ENCODE data around the gene NDUFB2. TPM values are rescaled to one million over a fixed set of nuclear protein-coding genes. Genes with fewer than 3 reads are reported as not detected.

The NDUFB2 gene
- total and polyA plus RNA-seq, 2 of the 13 experiments (the other 11 are each of a cell fraction or from before 2014, with no cell fraction given) = 206 to 221 TPM

GRCh38 chr7:140646931-140647647 is 49.4 kb upstream of the NDUFB2 start (continued):
- TF ChIP-seq ATF4 (CRISPR knock-in tag; IDR thresholded peaks at IDR 0.05) = no peak
- no peak for TF ChIP-seq SIX1 (CRISPR knock-in tag; IDR thresholded peaks at IDR 0.05; ENCODE audit: borderline replicate concordance)
- no peak for TF ChIP-seq HOMEZ (CRISPR knock-in tag; IDR thresholded peaks at IDR 0.05; ENCODE audit: low read depth)
- no peak for TF ChIP-seq NCOA5 (CRISPR knock-in tag; IDR thresholded peaks at IDR 0.05)
- TF ChIP-seq STAG1 (CRISPR knock-in tag; IDR thresholded peaks at IDR 0.05) = peak; percentile 49
- TF ChIP-seq, protein P1, sequence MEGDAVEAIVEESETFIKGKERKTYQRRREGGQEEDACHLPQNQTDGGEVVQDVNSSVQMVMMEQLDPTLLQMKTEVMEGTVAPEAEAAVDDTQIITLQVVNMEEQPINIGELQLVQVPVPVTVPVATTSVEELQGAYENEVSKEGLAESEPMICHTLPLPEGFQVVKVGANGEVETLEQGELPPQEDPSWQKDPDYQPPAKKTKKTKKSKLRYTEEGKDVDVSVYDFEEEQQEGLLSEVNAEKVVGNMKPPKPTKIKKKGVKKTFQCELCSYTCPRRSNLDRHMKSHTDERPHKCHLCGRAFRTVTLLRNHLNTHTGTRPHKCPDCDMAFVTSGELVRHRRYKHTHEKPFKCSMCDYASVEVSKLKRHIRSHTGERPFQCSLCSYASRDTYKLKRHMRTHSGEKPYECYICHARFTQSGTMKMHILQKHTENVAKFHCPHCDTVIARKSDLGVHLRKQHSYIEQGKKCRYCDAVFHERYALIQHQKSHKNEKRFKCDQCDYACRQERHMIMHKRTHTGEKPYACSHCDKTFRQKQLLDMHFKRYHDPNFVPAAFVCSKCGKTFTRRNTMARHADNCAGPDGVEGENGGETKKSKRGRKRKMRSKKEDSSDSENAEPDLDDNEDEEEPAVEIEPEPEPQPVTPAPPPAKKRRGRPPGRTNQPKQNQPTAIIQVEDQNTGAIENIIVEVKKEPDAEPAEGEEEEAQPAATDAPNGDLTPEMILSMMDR (CRISPR knock-in tag; IDR thresholded peaks at IDR 0.05) = peak; percentile 64
- no peak for TF ChIP-seq ZNF768 (CRISPR knock-in tag; IDR thresholded peaks at IDR 0.05)
- no peak for TF ChIP-seq ZNF883 (CRISPR knock-in tag; IDR thresholded peaks at IDR 0.05; ENCODE audit: not compliant biosample characterization)
- TF ChIP-seq TAF15 (IDR thresholded peaks at IDR 0.05; ENCODE audit: low read depth, low read length, poor library complexity, severe bottlenecking) = no peak
- TF ChIP-seq, protein P2, sequence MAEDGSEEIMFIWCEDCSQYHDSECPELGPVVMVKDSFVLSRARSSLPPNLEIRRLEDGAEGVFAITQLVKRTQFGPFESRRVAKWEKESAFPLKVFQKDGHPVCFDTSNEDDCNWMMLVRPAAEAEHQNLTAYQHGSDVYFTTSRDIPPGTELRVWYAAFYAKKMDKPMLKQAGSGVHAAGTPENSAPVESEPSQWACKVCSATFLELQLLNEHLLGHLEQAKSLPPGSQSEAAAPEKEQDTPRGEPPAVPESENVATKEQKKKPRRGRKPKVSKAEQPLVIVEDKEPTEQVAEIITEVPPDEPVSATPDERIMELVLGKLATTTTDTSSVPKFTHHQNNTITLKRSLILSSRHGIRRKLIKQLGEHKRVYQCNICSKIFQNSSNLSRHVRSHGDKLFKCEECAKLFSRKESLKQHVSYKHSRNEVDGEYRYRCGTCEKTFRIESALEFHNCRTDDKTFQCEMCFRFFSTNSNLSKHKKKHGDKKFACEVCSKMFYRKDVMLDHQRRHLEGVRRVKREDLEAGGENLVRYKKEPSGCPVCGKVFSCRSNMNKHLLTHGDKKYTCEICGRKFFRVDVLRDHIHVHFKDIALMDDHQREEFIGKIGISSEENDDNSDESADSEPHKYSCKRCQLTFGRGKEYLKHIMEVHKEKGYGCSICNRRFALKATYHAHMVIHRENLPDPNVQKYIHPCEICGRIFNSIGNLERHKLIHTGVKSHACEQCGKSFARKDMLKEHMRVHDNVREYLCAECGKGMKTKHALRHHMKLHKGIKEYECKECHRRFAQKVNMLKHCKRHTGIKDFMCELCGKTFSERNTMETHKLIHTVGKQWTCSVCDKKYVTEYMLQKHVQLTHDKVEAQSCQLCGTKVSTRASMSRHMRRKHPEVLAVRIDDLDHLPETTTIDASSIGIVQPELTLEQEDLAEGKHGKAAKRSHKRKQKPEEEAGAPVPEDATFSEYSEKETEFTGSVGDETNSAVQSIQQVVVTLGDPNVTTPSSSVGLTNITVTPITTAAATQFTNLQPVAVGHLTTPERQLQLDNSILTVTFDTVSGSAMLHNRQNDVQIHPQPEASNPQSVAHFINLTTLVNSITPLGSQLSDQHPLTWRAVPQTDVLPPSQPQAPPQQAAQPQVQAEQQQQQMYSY (CRISPR knock-in tag; IDR thresholded peaks at IDR 0.05) = no peak
- 0 out of 2 replicates have a peak, but pooled peaks have one; percentile 32 for TF ChIP-seq FOXO1 (CRISPR knock-in tag; IDR thresholded peaks at IDR 0.05)
- TF ChIP-seq, protein P3, sequence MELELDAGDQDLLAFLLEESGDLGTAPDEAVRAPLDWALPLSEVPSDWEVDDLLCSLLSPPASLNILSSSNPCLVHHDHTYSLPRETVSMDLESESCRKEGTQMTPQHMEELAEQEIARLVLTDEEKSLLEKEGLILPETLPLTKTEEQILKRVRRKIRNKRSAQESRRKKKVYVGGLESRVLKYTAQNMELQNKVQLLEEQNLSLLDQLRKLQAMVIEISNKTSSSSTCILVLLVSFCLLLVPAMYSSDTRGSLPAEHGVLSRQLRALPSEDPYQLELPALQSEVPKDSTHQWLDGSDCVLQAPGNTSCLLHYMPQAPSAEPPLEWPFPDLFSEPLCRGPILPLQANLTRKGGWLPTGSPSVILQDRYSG (CRISPR knock-in tag; IDR thresholded peaks at IDR 0.05) = no peak
